HuH-7 (cell line): ENCODE results near the gene KAT8.

ENCODE experiments used
- DNase-seq: peaks from one replicate; pipeline ENCODE4 v3.0.0; 2011; ENCODE audit warnings: low spot score

KAT8 gene

GRCh38 chr16:31117384-31118222 lies at the start of gene KAT8:
Gene KAT8, plus strand, starts transcription at chr16:31117664. Its CDS starts 18 bp downstream, at chr16:31117682.
- DNase-seq: peak; percentile 97

- DNase-seq: no peak
Observed at GRCh38 chr16:31071861-31072260, 45.6 kb upstream of the KAT8 start.

- peak; percentile 49 for DNase-seq
Observed at GRCh38 chr16:31072540-31073141, 44.8 kb upstream of the KAT8 start.

- peak; percentile 93 for DNase-seq
Observed at GRCh38 chr16:31073142-31073969, 44.1 kb upstream of the KAT8 start.

GRCh38 chr16:31073970-31074813 lies 43.3 kb upstream of the KAT8 start, which contains the start of the genes ZNF646 and ZNF668:
Gene ZNF646, plus strand, starts transcription at chr16:31074422. Its CDS starts 1,903 bp downstream, at chr16:31076325.
Gene ZNF668, minus strand, starts transcription at chr16:31074240. Its CDS starts 9,781 bp downstream, at chr16:31064459.
- peak; percentile 98 for DNase-seq

- no peak for DNase-seq
Observed at GRCh38 chr16:31074814-31075183, 42.7 kb upstream of the KAT8 start.

GRCh38 chr16:31076319-31076718 lies 41.1 kb upstream of the KAT8 start:
- DNase-seq: no peak

- DNase-seq: no peak
Observed at GRCh38 chr16:31077024-31077423, 40.4 kb upstream of the KAT8 start.

GRCh38 chr16:31077592-31078396 lies 39.7 kb upstream of the KAT8 start:
- no peak for DNase-seq

GRCh38 chr16:31078597-31079341 lies 38.7 kb upstream of the KAT8 start:
- DNase-seq: no peak

- DNase-seq: no peak
Observed at GRCh38 chr16:31079342-31079944, 38.0 kb upstream of the KAT8 start.

- DNase-seq: no peak
Observed at GRCh38 chr16:31080035-31080629, 37.3 kb upstream of the KAT8 start.

GRCh38 chr16:31080756-31081419 lies 36.6 kb upstream of the KAT8 start:
- DNase-seq: no peak

- no peak for DNase-seq
Observed at GRCh38 chr16:31081428-31082351, 35.8 kb upstream of the KAT8 start.

- DNase-seq: no peak
Observed at GRCh38 chr16:31082368-31083045, 35.0 kb upstream of the KAT8 start.

GRCh38 chr16:31083081-31083480 lies 34.4 kb upstream of the KAT8 start:
- no peak for DNase-seq

GRCh38 chr16:31083556-31083955 lies 33.9 kb upstream of the KAT8 start:
- no peak for DNase-seq
